Lung (tissue), 12 donors: ENCODE measurements around the gene PDE6A. TPM values are rescaled to one million over a fixed set of nuclear protein-coding genes. Genes with fewer than 3 reads are reported as not detected.

Experiments used
- ATAC-seq: fragments of 200-7000 bp; cut with Tn5 transposase; one replicate; pipeline ENCODE4 v1.9.1; 2020; ENCODE audit warnings: moderate number of reproducible peaks; ENCODE audit not compliant: insufficient read depth, low FRiP score
- DNase-seq, 3 donors: peaks; one replicate each; pipeline ENCODE4 v3.0.0-alpha.2; 2013 to 2017
- H3K27ac ChIP-seq, 2 donors: one replicate each; pipeline ENCODE4 v1.5.1; 2013; ENCODE audit warnings: mild to moderate bottlenecking in 2 of 2, moderate library complexity in 2 of 2, control low read depth in 1 of 2, inconsistent platforms in 1 of 2, low read depth in 1 of 2, low read length in 1 of 2
- H3K27me3 ChIP-seq, 3 donors: one replicate each; pipeline ENCODE4 v1.5.1; 2013; ENCODE audit warnings: low read length in 2 of 3; ENCODE audit not compliant: control insufficient read depth in 3 of 3, insufficient read depth in 3 of 3
- H3K36me3 ChIP-seq, 4 donors: one replicate each; pipeline ENCODE4 v1.5.1; 2013; ENCODE audit warnings: low read length in 4 of 4, mild to moderate bottlenecking in 1 of 4, moderate library complexity in 1 of 4; ENCODE audit not compliant: control insufficient read depth in 4 of 4, insufficient read depth in 4 of 4
- H3K4me1 ChIP-seq, 5 donors: one replicate each; pipeline ENCODE4 v1.5.1; 2013; ENCODE audit warnings: low read length in 5 of 5, mild to moderate bottlenecking in 2 of 5, moderate library complexity in 1 of 5; ENCODE audit not compliant: control insufficient read depth in 5 of 5, insufficient read depth in 5 of 5
- H3K4me3 ChIP-seq: one replicate; pipeline ENCODE4 v1.5.1; 2013; ENCODE audit warnings: mild to moderate bottlenecking, control low read depth, moderate library complexity
- H3K9ac ChIP-seq, 2 donors: one replicate each; pipeline ENCODE4 v1.5.1; 2013; ENCODE audit warnings: low read length in 2 of 2, control low read depth in 1 of 2; ENCODE audit not compliant: insufficient read depth in 1 of 2
- H3K9me3 ChIP-seq, 4 donors: one replicate each; pipeline ENCODE4 v1.5.1; 2013; ENCODE audit warnings: low read length in 3 of 4, mild to moderate bottlenecking in 1 of 4, moderate library complexity in 1 of 4; ENCODE audit not compliant: control insufficient read depth in 4 of 4, insufficient read depth in 3 of 4
- WGBS, 2 donors: extraction: QIAGEN DNeasy Blood & Tissue Kit; methylation state at CpG; one replicate each; pipeline ENCODE4 v1.1.7; 2013; 5-methylcytosine and 5-hydroxymethylcytosine counted together
- polyA plus RNA-seq, 2 donors: library from polyadenylated mRNA; stranded (reverse); fragments of 200-250 nt; gene quantifications; one replicate each; pipeline ENCODE4 v1.2.1, GENCODE V29; 2013
- total RNA-seq, 2 donors: library from RNA; depleted of rRNA in 1 of 2; stranded (reverse); fragments of >200 nt in 1 of 2; gene quantifications; one replicate each; pipeline ENCODE4 v1.2.1, GENCODE V29; 2014 to 2021
- TF ChIP-seq, protein P1 (sequence below): IDR thresholded peaks from 2 replicates; pipeline ENCODE4 v1.5.1; 2012; ENCODE audit warnings: mild to moderate bottlenecking; ENCODE audit errors: control extremely low read depth, extremely low read depth
- donor health status: control.
- donor health status: control.
- donor health status: Bipolar disorder and iron deficiency.
- donor health status: healthy.
- donor health status: DM: yes; HTN: yes; CAD: no.

PDE6A gene
- total and polyA plus RNA-seq, 4 donors: 0.03 to 0.06 (median 0.06) TPM; not detected in 1

DNA sequence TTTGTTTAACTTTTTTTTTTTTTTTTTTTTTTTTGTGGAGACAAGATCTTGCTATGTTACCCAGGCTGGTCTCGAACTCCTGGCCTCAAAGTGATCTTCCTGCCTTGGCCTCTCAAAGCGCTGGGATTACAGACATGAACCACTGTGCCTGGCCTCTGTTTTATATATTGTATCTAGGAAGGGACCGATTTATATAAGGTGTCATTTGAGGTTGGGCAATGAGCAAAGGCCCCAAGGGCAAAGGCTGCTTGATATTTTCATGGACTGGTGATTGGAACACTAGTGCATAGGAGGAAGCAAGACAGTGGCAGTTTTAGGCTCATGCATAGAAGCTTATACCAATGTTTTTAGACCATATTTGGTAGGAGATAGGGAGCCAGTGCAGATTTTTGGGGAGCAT, 19.1 kb upstream of the PDE6A start:
- H3K27me3 ChIP-seq: no peaks in the 10 kb centered on the region
- no peak for ATAC-seq

DNA sequence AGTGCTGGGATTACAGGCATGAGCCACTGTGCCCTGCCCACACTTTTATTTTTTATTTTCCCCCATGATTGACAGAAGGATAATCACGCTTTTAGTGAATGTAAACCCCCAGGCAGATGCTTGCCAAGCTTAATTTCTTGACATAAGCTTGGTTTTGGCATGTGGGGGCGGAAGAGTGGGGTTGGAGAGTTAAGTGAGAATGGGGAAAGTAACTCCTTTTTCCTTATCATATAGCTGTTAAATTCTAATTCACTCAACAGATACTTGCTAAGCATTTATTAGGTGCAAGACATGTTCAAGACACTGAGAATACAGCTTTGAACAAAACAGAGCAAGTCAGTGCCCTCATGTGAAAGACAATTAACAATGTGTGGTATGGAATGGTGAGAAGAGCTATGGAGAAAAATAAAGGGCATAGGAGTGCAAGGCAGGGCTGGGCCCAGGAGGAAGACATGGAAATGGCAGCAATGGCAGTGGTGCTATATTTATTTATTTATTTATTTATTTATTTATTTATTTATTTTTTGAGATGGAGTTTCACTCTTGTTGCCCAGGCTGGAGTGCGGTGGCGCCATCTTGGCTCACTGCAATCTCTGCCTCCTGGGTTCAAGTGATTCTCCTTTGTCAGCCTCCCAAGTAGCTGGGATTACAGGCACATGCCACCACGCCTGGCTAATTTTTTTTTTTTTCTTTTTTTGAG, 18.2 kb upstream of the PDE6A start:
- Histone ChIP-seq H3K27me3 (no peaks in the 10 kb centered on the region), H3K27ac (no peak overlapping the region), H3K36me3 (no peaks in the 10 kb centered on the region), H3K9ac (no peak overlapping the region), H3K4me1 (peaks cover 5 to 14% (median 6%) of the 10 kb centered on the region in 5 donors), H3K9me3 (no peaks in the 10 kb centered on the region), H3K4me3 (peak overlapping the region; percentile 7)
- 97 to 98% methylated on average over 5 of the region's 5 CpGs for WGBS, 2 donors
- TF ChIP-seq, protein P1, sequence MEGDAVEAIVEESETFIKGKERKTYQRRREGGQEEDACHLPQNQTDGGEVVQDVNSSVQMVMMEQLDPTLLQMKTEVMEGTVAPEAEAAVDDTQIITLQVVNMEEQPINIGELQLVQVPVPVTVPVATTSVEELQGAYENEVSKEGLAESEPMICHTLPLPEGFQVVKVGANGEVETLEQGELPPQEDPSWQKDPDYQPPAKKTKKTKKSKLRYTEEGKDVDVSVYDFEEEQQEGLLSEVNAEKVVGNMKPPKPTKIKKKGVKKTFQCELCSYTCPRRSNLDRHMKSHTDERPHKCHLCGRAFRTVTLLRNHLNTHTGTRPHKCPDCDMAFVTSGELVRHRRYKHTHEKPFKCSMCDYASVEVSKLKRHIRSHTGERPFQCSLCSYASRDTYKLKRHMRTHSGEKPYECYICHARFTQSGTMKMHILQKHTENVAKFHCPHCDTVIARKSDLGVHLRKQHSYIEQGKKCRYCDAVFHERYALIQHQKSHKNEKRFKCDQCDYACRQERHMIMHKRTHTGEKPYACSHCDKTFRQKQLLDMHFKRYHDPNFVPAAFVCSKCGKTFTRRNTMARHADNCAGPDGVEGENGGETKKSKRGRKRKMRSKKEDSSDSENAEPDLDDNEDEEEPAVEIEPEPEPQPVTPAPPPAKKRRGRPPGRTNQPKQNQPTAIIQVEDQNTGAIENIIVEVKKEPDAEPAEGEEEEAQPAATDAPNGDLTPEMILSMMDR: no peak
- ATAC-seq: no peak
- DNase-seq: no peak

More for the DNA sequence above, 19.1 kb upstream of the PDE6A start:
- Histone ChIP-seq H3K9me3 (no peaks in the 10 kb centered on the region), H3K4me1 (peaks cover 5 to 14% (median 6%) of the 10 kb centered on the region in 5 donors), H3K36me3 (peaks cover 0 to 2% (median 0%) of the 10 kb centered on the region in 4 donors), H3K4me3 (no peak overlapping the region), H3K9ac (no peak overlapping the region), H3K27ac (no peak overlapping the region)
- TF ChIP-seq, protein P1: no peak
- no peak for DNase-seq
- 97 to 100% methylated on average over 3 of the region's 3 CpGs for WGBS, 2 donors

DNA sequence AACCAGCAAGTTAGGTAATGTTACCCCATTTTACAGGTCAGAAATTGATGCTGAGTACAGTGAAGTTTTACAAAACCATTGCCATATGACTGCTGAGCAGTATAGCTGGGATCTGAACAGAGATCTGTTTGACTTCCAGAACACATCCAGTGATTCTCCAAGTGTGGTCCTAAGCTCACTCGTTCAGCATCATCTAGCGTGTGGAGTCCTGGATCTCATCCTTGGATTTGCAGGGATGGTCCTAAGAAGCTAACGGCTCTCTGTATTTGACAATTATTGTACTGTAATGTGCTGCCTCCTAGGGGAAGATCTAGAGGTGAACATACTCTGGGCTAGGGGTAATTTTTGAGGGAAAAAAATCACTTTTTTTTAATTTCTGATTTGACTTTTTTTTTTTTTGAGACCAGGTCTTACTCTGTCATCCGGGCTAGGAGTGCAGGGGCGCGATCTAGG, 17.4 kb upstream of the PDE6A start:
- Histone ChIP-seq H3K4me1 (peaks cover 5 to 14% (median 6%) of the 10 kb centered on the region in 5 donors), H3K27me3 (no peaks in the 10 kb centered on the region), H3K9me3 (no peaks in the 10 kb centered on the region), H3K4me3 (no peak overlapping the region), H3K9ac (no peak overlapping the region), H3K27ac (no peak overlapping the region), H3K36me3 (no peaks in the 10 kb centered on the region)
- 61 to 71% methylated on average over 6 of the region's 6 CpGs for WGBS, 2 donors
- peak; percentile 27 to 77 (median 73) for DNase-seq
- ATAC-seq: no peak
- TF ChIP-seq, protein P1: peak; percentile 6
